HL-60/S4 treated with phorbol 12-myristate 13-acetate at 8.2 ng/mL for 4 days and 3 days (cell line): Measurements from ENCODE around the gene MRPL10.

Source experiments
- in situ Hi-C: fragments of 300-500 bp; cut with MboI; formaldehyde crosslinking; loops from 2 replicates; pipeline ENCODE4 v1.15.0; 2022; ENCODE audit warnings: low sequenced_read_pairs

Gene MRPL10

DNA sequence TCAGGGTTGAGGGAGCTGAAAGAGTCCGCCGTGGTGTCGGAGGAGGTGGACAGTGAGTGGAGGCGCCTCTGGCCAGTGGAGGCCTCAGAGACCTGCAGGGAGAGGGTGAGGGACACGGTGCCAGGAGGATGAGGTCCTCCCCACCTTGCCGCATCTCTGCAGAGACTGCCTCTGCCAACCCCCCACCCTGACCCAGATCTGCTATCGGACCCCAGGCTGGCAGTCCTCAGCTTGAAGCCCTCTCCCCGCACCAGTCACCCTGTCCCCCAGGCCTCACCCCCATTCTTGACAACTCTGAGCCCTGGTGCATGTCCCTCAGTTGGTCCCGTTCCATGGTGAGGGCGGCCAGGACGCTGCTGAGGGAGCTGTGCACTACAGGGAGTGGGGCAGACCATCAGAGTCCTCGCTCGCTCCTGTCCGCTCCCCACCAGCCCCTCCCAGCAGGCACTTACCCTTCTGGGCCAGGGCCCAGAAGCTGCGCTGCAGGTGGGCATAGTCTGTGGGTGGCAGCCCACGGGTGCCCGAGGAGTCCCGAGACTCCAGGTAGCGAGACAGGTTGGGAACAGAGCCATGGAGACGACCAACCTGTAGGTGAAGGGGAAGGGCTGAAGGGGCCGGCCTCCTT is 15.1 kb downstream of the MRPL10 start:
- in situ Hi-C loops = no loop called here

- in situ Hi-C loops = no loop called here
These were observed 16.0 kb downstream of the MRPL10 start for GRCh38 chr17:47815106-47815918.

GRCh38 chr17:47813512-47814031 is 17.8 kb downstream of the MRPL10 start:
- in situ Hi-C loops = no loop called here

DNA sequence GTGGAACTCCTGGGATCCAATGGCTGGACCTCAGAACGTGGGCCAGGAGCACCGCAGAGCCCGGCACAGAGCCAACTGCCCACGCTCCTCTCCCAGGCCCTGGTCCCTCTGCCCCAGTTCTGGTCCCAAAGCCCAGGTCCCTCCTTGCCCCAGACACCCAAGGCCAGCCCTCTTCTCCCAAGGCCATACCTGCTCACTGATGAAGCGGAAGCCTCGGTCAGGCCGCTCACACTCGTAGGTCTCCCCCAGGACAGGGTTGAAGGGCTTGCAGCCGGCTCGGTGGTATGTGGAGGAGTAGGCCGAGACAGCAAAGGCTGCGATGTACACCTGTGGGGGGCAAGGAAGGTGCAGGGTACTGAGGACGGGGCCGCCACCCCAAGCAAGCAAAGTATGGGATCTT is 18.3 kb downstream of the MRPL10 start:
- in situ Hi-C loops = no loop called here

GRCh38 chr17:47812146-47812920 is 19.0 kb downstream of the MRPL10 start:
- in situ Hi-C loops = no loop called here

- in situ Hi-C loops = no loop called here
These were observed 19.6 kb downstream of the MRPL10 start for GRCh38 chr17:47811709-47812108.

DNA sequence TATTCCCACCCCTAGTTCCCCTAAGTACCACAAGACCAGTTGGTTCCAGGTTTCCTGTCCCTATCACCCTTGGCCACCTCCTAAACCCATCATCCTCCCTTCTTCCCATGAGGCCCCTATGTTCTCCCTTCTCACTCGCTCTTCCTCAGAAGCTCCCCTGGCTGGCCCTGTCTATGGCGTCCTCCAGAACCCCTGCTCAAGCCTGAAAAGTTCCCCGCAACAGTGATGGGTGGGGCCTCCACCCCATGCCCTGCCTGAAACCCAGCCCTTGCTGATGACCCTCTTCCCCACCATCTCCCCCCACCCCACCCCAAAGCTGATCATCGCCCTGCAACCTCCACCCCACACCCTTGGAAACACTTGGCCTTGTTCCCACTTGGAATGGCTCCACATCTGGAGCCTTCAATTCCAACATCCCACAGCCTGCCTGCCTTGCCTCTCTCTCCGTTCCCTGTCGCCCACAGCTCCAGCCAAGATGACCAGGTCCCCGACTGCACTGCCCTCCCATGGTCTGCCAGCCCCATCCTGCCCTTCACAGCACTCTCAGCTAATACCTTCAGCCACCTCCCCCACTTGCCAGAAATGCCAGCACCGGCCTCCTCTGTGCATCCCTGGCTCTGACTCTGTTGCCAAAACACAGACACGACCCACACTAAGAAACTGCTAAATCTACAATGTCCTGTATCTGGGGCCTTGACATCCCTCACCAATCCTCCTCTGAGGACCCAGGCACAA is 20.3 kb downstream of the MRPL10 start:
- in situ Hi-C loops = no loop called here

DNA sequence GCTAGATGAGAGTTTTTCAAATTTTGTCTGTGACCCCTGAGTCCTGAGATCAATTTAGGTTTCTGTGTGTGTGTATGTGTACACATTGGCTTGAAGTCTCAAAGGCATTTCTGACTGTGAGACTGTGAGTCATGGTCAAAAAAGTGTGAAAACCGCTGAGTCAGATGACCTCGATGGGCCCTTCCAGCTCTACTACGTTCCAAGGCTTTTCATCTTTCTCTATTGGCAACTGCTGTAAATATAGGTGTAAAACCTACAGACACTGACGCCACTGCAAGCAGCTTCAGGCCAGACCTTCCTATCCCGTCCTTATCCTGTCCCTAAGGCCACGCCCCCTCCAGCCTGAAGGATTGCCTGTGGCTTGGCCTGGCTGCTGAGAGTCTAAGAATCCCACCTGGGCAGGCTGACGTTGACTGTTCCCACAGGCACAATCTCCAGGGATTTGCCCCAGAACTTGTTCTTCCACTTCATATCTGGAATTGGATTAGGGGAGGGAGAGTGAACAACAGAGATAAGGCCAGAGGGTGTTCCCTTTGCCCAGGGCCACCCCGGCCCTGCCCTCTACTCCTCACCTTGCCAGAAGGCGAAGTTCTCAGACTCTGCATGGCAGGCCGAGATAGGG is 21.0 kb downstream of the MRPL10 start:
- in situ Hi-C loops = no loop called here

- in situ Hi-C loops = no loop called here
These were observed 22.4 kb downstream of the MRPL10 start for GRCh38 chr17:47808830-47809480.

- in situ Hi-C loops = no loop called here
These were observed 23.1 kb downstream of the MRPL10 start for GRCh38 chr17:47808036-47808829.

GRCh38 chr17:47807421-47807820 is 23.9 kb downstream of the MRPL10 start:
- in situ Hi-C loops = no loop called here

- in situ Hi-C loops = no loop called here
These were observed 24.5 kb downstream of the MRPL10 start for GRCh38 chr17:47806913-47807255.

- in situ Hi-C loops = no loop called here
These were observed 25.1 kb downstream of the MRPL10 start for GRCh38 chr17:47806026-47806912.

DNA sequence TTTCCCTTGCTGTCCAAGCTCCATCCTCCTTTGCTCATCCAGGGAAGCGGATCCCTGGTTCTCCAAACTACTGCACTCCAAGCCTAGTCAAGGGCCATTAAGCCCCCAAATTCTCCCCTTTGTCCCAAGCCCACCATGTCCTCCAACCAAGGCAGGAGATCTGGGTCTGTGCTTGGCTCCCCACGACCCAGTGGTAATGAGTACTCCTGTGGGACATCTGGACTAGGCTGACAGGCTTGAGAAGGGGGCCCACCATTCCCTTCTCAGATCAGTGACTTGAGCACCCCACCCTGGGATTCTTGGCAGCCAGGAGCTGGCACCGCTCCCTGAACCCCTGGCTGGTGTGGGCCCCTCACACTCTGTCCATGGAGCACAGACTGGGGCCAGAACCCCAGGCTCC is 26.9 kb downstream of the MRPL10 start:
- in situ Hi-C loops = no loop called here

DNA sequence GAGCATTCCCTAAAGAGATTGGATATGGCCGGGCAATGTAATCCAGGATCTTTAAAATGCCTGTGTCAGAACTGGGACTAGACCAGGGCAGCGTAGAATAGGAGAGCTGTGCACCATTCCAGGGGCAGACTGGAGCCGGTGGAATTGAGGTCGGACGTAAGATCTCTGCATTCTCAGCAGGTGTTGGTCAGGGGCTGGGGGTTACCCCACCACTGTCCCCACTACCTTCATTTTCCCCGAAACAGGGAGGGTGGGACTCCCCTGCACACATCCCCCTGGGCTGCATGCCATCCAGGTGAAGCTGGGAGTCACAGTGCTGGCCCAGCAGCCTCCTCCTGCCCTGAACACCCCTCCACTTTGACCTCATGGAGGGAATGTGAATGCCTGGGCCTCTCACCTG is 27.6 kb downstream of the MRPL10 start:
- in situ Hi-C loops = no loop called here

- in situ Hi-C loops = no loop called here
These were observed 28.1 kb downstream of the MRPL10 start for GRCh38 chr17:47803201-47803600.

DNA sequence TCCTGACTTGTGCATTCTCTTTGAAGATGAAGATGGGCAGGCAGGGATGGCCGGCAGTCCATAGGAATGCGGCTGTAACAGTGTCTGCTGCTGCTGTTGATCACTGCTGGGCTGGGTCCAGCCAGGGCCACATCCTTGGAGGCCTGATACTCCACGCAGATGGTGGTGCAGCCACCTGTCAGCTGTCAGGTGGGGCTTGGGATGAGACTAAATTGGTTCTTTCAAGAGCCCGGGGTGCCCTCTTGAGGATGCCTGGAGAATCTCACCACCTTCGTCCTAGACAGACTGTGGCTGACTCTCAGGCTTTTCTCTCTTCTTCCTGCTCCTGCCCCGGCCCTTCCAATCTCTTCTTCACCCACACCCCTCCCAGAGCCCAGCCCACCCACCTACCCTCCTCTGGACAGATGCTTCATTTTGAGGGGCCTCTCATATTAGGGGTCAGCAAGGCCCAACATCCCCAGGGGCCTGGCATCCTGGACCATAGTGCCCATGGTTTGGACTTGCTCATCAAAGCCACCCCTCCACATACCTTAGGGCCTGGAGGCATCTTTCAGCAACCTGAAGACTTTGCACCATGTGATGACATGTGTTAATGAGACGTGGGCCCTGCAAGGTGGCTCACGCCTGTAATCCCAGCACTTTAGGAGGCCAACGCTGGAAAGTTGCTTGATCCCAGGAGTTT is 28.9 kb downstream of the MRPL10 start:
- in situ Hi-C loops = no loop called here

GRCh38 chr17:47801906-47802305 is 29.4 kb downstream of the MRPL10 start:
- in situ Hi-C loops = no loop called here
